ENCODE measurements around the gene AMZ1. TPM values are rescaled to one million over a fixed set of nuclear protein-coding genes. Genes with fewer than 3 reads are reported as not detected.
A peak's percentile ranks its signal among the peaks of the same experiment; 100 is the strongest.

AMZ1 gene
- total and polyA plus RNA-seq, 11 donors, result 0.01 to 0.48 (median 0.05) TPM; not detected in 6

DNA sequence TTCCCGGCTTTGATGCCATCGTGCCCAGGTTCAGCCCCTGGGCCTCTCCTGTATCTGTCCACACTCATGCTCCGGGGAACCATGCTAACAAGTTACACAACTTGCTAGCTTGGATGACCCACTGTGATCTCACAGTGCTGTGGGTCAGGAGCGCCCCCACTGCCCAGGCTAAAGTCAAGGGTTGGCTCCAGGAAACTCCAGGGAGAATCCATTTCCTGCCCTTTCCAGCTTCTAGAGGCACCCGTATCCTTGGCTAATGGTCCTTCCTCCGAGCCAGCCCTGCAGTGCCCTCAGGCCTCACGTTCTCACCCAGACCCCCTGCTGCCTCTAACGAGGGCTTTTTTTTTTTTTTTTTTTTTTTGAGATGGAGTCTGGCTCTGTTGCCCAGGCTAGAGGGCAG lies 19.5 kb downstream of the AMZ1 start:
- Histone ChIP-seq H3K27me3 (no peaks in the 10 kb centered on the region), H3K9me3 (peaks cover 0 to 3% (median 0%) of the 10 kb centered on the region in 12 donors), H3K36me3 (peaks cover 0 to 6% (median 0%) of the 10 kb centered on the region in 9 donors), H3K4me1 (peaks cover 0 to 22% (median 6%) of the 10 kb centered on the region in 12 donors), H3K4me3 (no peak overlapping the region), H3K27ac (no peak overlapping the region)
- no peak for ATAC-seq
- TF ChIP-seq POLR2A (IDR thresholded peaks at IDR 0.05), result no peak
- TF ChIP-seq, protein P1, sequence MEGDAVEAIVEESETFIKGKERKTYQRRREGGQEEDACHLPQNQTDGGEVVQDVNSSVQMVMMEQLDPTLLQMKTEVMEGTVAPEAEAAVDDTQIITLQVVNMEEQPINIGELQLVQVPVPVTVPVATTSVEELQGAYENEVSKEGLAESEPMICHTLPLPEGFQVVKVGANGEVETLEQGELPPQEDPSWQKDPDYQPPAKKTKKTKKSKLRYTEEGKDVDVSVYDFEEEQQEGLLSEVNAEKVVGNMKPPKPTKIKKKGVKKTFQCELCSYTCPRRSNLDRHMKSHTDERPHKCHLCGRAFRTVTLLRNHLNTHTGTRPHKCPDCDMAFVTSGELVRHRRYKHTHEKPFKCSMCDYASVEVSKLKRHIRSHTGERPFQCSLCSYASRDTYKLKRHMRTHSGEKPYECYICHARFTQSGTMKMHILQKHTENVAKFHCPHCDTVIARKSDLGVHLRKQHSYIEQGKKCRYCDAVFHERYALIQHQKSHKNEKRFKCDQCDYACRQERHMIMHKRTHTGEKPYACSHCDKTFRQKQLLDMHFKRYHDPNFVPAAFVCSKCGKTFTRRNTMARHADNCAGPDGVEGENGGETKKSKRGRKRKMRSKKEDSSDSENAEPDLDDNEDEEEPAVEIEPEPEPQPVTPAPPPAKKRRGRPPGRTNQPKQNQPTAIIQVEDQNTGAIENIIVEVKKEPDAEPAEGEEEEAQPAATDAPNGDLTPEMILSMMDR (IDR thresholded peaks at IDR 0.05), result no peak
- WGBS, 4 donors, result 68 to 75% (median 73%) methylated on average over 8 of the region's 8 CpGs
- no peak for DNase-seq
- intact Hi-C loops (cut with DNase I), result no loop called here

DNA sequence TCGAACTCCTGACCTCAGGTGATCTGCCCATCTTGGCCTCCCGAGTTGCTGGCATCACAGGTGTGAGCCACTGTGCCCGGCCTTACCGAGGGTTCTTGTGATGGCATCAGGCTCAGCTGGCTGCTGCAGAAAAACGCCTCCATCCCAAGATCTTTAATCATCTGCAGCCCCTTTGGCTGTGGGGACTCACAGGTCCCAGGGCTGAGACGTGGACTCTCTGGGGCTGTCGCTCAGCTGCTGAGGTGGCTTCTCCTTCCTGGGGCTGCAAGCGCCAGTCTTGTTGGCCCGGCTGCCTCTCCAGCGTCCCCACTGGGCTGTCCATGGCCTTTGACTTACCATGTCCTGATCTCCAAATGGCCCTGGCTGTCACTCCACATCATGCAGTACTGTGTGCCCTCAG lies 20.0 kb downstream of the AMZ1 start:
- ATAC-seq (no peak), DNase-seq (no peak)
- peaks cover 0 to 6% (median 0%) of the 10 kb centered on the region in 9 donors for H3K36me3 ChIP-seq
- no peak overlapping the region for H3K27ac ChIP-seq
- 91 to 98% (median 94%) methylated on average over 10 of the region's 10 CpGs for WGBS, 4 donors
- H3K9me3 ChIP-seq, result peaks cover 0 to 3% (median 0%) of the 10 kb centered on the region in 12 donors
- no peak overlapping the region for H3K4me3 ChIP-seq
- H3K27me3 ChIP-seq, result no peaks in the 10 kb centered on the region
- TF ChIP-seq, protein P1 (IDR thresholded peaks at IDR 0.05), result no peak
- no peak for TF ChIP-seq POLR2A (IDR thresholded peaks at IDR 0.05)
- peaks cover 0 to 25% (median 10%) of the 10 kb centered on the region in 12 donors for H3K4me1 ChIP-seq
- intact Hi-C loops (cut with DNase I), result no loop called here

GRCh38 chr7:2708547-2709310 lies 20.7 kb downstream of the AMZ1 start:
- Histone ChIP-seq H3K27me3 (no peaks in the 10 kb centered on the region), H3K4me3 (no peak overlapping the region), H3K4me1 (peaks cover 0 to 32% (median 16%) of the 10 kb centered on the region in 12 donors), H3K27ac (no peak overlapping the region), H3K36me3 (peaks cover 0 to 6% (median 0%) of the 10 kb centered on the region in 9 donors), H3K9me3 (peaks cover 0 to 3% (median 0%) of the 10 kb centered on the region in 12 donors)
- WGBS, 4 donors, result 71 to 93% (median 90%) methylated on average over 17 to 20 of the region's 20 CpGs
- DNase-seq, result no peak
- ATAC-seq, result no peak
- no peak for TF ChIP-seq POLR2A (IDR thresholded peaks at IDR 0.05)
- intact Hi-C loops (cut with DNase I), result no loop called here

GRCh38 chr7:2709553-2710285 lies 21.7 kb downstream of the AMZ1 start:
- peak in 3 of 4 donors; percentile 51 to 69 (median 60) for ATAC-seq
- Histone ChIP-seq H3K27ac (no peak overlapping the region), H3K4me3 (peak overlapping the region in 3 of 12 donors; percentile 26 to 31 (median 27)), H3K36me3 (peaks cover 0 to 6% (median 0%) of the 10 kb centered on the region in 9 donors), H3K27me3 (no peaks in the 10 kb centered on the region), H3K4me1 (peaks cover 0 to 34% (median 16%) of the 10 kb centered on the region in 12 donors), H3K9me3 (peaks cover 0 to 3% (median 0%) of the 10 kb centered on the region in 12 donors)
- no peak for TF ChIP-seq POLR2A (IDR thresholded peaks at IDR 0.05)
- TF ChIP-seq, protein P1 (IDR thresholded peaks at IDR 0.05), result peak; percentile 69 to 86 (median 78)
- peak in 3 of 5 donors; percentile 67 to 85 (median 71) for DNase-seq
- intact Hi-C loops (cut with DNase I), result no loop called here
- WGBS, 4 donors, result 37 to 63% (median 43%) methylated on average over 9 to 35 of the region's 35 CpGs
